ENCODE data around the gene WDFY1. TPM values are rescaled to one million over a fixed set of nuclear protein-coding genes. Genes with fewer than 3 reads are reported as not detected.
"Not testable (repeated sequence)": the region's sequence is repeated elsewhere in the genome, so short reads cannot be mapped to it uniquely, and the experiment has no call there.

Gene WDFY1
- total RNA-seq, 2 experiments from 2014 or later, result 20.8 to 23.1 TPM

- Mint-ChIP-seq H3K36me3 (ENCODE audit: low read depth) (peaks cover 28% of the 10 kb centered on the region), H3K9me3 (peaks cover 21% of the 10 kb centered on the region), H3K4me1 (ENCODE audit: low read depth) (peaks cover 51% of the 10 kb centered on the region), H3K27me3 (no peaks in the 10 kb centered on the region), H3K4me3 (peak overlapping the region; percentile 49), H3K27ac (peak overlapping the region; percentile 96)
- ChIA-PET CTCF (interaction anchor here (0.6 to 1.8 kb wide), 6 partner anchors 8 to 1008 kb away, joined by 3 to 6 read pairs (median 4); partner anchors contain the start of gene MRPL44), POLR2A (interaction anchor here (0.6 to 7.0 kb wide), 5 partner anchors 8 to 1293 kb away, joined by 3 to 84 read pairs (median 3); partner anchors contain the start of gene MRPL44)
- ATAC-seq (peak; percentile 83), DNase-seq (peak; percentile 93)
- no peak for TF ChIP-seq CTCF (IDR thresholded peaks at IDR 0.05)
- intact Hi-C loops (cut with micrococcal nuclease), result loop anchor here (5.0 kb wide), 1 partner anchor 986 kb away; no protein-coding TSS in a partner anchor
Measured at GRCh38 chr2:223941579-223942277, 3.4 kb downstream of the WDFY1 start.

- CTCF ChIA-PET; intact Hi-C loops (cut with micrococcal nuclease); H3K4me3 Mint-ChIP-seq; ATAC-seq; H3K27me3 Mint-ChIP-seq: not testable (repeated sequence)
- POLR2A ChIA-PET, result interaction anchor here (1.2 to 7.0 kb wide), 2 partner anchors 10 to 16 kb away, joined by 4 to 84 read pairs; partner anchors contain the start of gene MRPL44
- peak; percentile 21 for DNase-seq
- Mint-ChIP-seq H3K4me1 (ENCODE audit: low read depth) (peaks cover 63% of the 10 kb centered on the region), H3K27ac (peak overlapping the region; percentile 82), H3K36me3 (ENCODE audit: low read depth) (peaks cover 30% of the 10 kb centered on the region), H3K9me3 (peaks cover 21% of the 10 kb centered on the region)
Measured at GRCh38 chr2:223939438-223939837, 5.7 kb downstream of the WDFY1 start.

- CTCF ChIA-PET, result no interaction called here
- Mint-ChIP-seq H3K27me3 (no peaks in the 10 kb centered on the region), H3K9me3 (peaks cover 19% of the 10 kb centered on the region), H3K27ac (peak overlapping the region; percentile 64), H3K4me1 (ENCODE audit: low read depth) (peaks cover 68% of the 10 kb centered on the region), H3K36me3 (ENCODE audit: low read depth) (peaks cover 25% of the 10 kb centered on the region), H3K4me3 (no peak overlapping the region)
- TF ChIP-seq CTCF (IDR thresholded peaks at IDR 0.05), result no peak
- POLR2A ChIA-PET, result interaction anchor here (1.4 kb wide), 1 partner anchor 20 kb away, joined by 3 read pairs; no protein-coding TSS in a partner anchor
- intact Hi-C loops (cut with micrococcal nuclease), result no loop called here
- no peak for DNase-seq
- ATAC-seq, result no peak
Measured at GRCh38 chr2:223937535-223937934, 7.6 kb downstream of the WDFY1 start.

GRCh38 chr2:223936862-223937326 lies 8.2 kb downstream of the WDFY1 start:
- Mint-ChIP-seq H3K27ac (peak overlapping the region; percentile 64), H3K4me1 (ENCODE audit: low read depth) (peaks cover 69% of the 10 kb centered on the region), H3K9me3 (peaks cover 19% of the 10 kb centered on the region), H3K27me3 (no peaks in the 10 kb centered on the region), H3K36me3 (ENCODE audit: low read depth) (peaks cover 24% of the 10 kb centered on the region), H3K4me3 (no peak overlapping the region)
- CTCF ChIA-PET, result no interaction called here
- intact Hi-C loops (cut with micrococcal nuclease), result no loop called here
- no peak for TF ChIP-seq CTCF (IDR thresholded peaks at IDR 0.05)
- no peak for DNase-seq
- POLR2A ChIA-PET, result interaction anchor here (1.1 kb wide), 1 partner anchor 13 kb away, joined by 3 read pairs; no protein-coding TSS in a partner anchor
- ATAC-seq, result peak; percentile 21

- ChIA-PET POLR2A (interaction anchor here (1.0 to 1.1 kb wide), 3 partner anchors 11 to 33 kb away, joined by 3 read pairs; no protein-coding TSS in a partner anchor), CTCF (interaction anchor here (1.9 kb wide), 1 partner anchor 35 kb away, joined by 7 read pairs; no protein-coding TSS in a partner anchor)
- no peak for DNase-seq
- peaks cover 71% of the 10 kb centered on the region for H3K4me1 Mint-ChIP-seq (ENCODE audit: low read depth)
- H3K9me3 Mint-ChIP-seq, result peaks cover 16% of the 10 kb centered on the region
- no peaks in the 10 kb centered on the region for H3K27me3 Mint-ChIP-seq
- intact Hi-C loops (cut with micrococcal nuclease), result no loop called here
- H3K36me3 Mint-ChIP-seq (ENCODE audit: low read depth), result peaks cover 18% of the 10 kb centered on the region
- H3K27ac Mint-ChIP-seq, result peak overlapping the region; percentile 47
- no peak for TF ChIP-seq CTCF (IDR thresholded peaks at IDR 0.05)
- no peak overlapping the region for H3K4me3 Mint-ChIP-seq
- ATAC-seq, result no peak
Measured at GRCh38 chr2:223935459-223936125, 9.5 kb downstream of the WDFY1 start.
